ENCODE results near the gene MSRB2.

DNA sequence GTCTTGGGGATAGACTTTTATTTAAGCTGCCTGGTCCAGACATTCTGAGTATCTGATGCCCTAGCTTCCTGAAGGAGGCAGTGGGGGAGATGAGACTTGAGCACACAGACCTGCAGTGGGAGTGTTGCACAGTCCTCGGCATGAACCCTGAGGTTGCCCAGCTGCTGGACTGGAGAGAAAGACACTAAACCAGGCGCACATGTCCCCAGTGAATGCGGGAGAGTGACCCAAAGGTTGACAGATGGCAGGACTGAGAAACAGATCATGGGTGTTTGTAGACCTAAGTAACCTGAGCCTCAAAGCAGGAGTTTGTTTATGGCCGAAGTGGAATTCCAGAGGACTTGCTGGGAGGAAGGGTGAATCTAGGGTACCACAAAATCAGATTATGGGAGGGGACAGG, 15.7 kb upstream of the MSRB2 start:
- TF ChIP-seq, protein P1, sequence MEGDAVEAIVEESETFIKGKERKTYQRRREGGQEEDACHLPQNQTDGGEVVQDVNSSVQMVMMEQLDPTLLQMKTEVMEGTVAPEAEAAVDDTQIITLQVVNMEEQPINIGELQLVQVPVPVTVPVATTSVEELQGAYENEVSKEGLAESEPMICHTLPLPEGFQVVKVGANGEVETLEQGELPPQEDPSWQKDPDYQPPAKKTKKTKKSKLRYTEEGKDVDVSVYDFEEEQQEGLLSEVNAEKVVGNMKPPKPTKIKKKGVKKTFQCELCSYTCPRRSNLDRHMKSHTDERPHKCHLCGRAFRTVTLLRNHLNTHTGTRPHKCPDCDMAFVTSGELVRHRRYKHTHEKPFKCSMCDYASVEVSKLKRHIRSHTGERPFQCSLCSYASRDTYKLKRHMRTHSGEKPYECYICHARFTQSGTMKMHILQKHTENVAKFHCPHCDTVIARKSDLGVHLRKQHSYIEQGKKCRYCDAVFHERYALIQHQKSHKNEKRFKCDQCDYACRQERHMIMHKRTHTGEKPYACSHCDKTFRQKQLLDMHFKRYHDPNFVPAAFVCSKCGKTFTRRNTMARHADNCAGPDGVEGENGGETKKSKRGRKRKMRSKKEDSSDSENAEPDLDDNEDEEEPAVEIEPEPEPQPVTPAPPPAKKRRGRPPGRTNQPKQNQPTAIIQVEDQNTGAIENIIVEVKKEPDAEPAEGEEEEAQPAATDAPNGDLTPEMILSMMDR (conservative IDR thresholded peaks at IDR 0.05 in 1 of 2, IDR thresholded peaks at IDR 0.05 in 1 of 2; ENCODE audit: low read depth in 1 of 2, low read length in 2 of 2): no peak
- no peak for TF ChIP-seq EZH2 (IDR thresholded peaks at IDR 0.05; ENCODE audit: low read length, missing control alignments)

Measured in fibroblast of lung (primary cell).